ENCODE measurements around the gene SND1. TPM values are rescaled to one million over a fixed set of nuclear protein-coding genes. Genes with fewer than 3 reads are reported as not detected.

SND1 gene
- total and polyA plus RNA-seq, 10 of the 15 experiments (the other 5 are each of a cell fraction or from before 2014, with no cell fraction given), result 52.4 to 270 (median 146) TPM

DNA sequence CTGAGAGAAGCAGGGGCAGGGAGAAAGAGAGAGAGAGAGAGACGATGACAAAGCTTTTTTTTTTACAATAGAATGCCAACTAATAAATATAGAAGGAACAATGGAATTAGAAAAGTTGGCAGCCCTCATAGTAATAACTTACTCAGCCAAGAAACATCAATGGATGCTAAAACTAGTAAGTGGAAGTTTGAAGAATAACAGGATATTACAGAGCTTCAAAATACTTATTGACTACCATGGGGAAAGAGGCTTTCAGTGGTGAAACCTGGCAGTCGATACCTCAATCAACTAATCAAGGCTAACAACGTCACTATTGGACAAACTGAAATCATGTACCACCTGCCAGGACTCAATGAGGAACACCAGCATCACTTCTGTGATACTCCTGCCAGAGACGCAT lies 479.7 kb downstream of the SND1 start (continued):
- no peak for TF ChIP-seq PRDM15 (CRISPR knock-in tag; IDR thresholded peaks at IDR 0.05)

DNA sequence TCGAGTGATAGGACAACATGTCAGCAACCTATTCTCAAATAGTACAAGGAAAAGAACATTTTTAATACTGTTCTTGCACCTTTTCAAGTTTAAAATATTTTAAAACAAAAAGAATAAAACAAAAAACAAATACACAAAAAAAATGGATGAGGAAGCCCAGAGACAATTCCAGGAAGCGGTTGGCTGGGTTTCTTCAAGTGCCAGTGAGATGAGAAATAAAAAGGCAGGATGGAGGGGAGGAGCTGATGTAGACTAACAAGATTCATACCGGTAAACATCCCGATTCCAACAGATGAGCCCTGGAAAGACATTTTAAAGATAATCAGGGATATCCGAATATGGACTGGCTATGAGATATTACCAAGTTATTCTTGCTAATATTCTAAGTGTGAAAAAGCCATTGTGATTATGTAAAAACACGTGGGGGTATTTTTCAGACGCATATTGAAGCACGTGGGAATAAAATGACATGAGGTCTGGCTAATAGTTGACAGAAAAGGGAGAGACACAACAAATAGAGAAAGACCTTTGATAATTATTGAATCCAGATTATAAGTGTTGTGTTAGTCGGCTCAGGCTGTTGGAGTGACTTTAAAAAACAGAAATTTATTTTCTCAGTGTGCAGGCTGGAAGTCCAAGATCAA lies 480.6 kb downstream of the SND1 start:
- Histone ChIP-seq H3K9ac (ENCODE audit: control insufficient read depth, insufficient read depth, low read length) (no peak overlapping the region), H3K4me3 (no peak overlapping the region), H4K20me1 (ENCODE audit: control insufficient read depth, insufficient read depth) (no peaks in the 10 kb centered on the region), H3K9me3 (replicated peaks; ENCODE audit: control insufficient read depth, insufficient read depth, low read length) (no peaks in the 10 kb centered on the region), H3K27ac (ENCODE audit: control insufficient read depth, insufficient read depth) (no peak overlapping the region), H3K4me1 (ENCODE audit: control insufficient read depth, insufficient read depth, low read length) (peaks cover 4% of the 10 kb centered on the region), H2AFZ (ENCODE audit: control insufficient read depth, low read depth, low read length) (no peak overlapping the region), H3K79me2 (ENCODE audit: control insufficient read depth, insufficient read depth, low read length) (no peaks in the 10 kb centered on the region), H3K27me3 (replicated peaks in 1 of 2; ENCODE audit: control insufficient read depth in 2 of 2, insufficient read depth in 2 of 2, low read length in 1 of 2) (peaks cover 4 to 9% of the 10 kb centered on the region in 2 experiments), H3K36me3 (ENCODE audit: control insufficient read depth in 2 of 2, insufficient read depth in 2 of 2, low read length in 1 of 2) (no peaks in the 10 kb centered on the region), H3K4me2 (ENCODE audit: control insufficient read depth, insufficient read depth) (no peak overlapping the region)
- ChIA-PET RAD21 (ENCODE audit: unreplicated experiment) (no interaction called here), CTCF (interaction anchor here (1.1 kb wide), 1 partner anchor 77 kb away, joined by 4 read pairs; no protein-coding TSS in a partner anchor), SMC1A (ENCODE audit: uncharacterized antibody, unreplicated experiment) (no interaction called here), POLR2A (no interaction called here)
- WGBS (ENCODE audit: insufficient coverage, insufficient replicate concordance, low lambda C conversion rate, missing lambda C conversion rate), result 26% methylated on average over 9 of the region's 9 CpGs
- in situ Hi-C loops (cut with MboI) (no loop called here), intact Hi-C loops (cut with micrococcal nuclease; ENCODE audit: unreplicated experiment) (loop anchor here (10.0 kb wide), 1 partner anchor 252 kb away; no protein-coding TSS in a partner anchor)
- TF ChIP-seq POLR2AphosphoS2 (IDR thresholded peaks at IDR 0.05; ENCODE audit: low read depth, low read length), result no peak
- BruUV-seq (replicated peaks), result no TSS peak
- FAIRE-seq (no peak), DNase-seq (ENCODE audit: low read depth, low spot score) (no peak), ATAC-seq (no peak)

Data from GM12878 (cell line).